ENCODE results near the gene TPST2.
A peak's percentile ranks its signal among the peaks of the same experiment; 100 is the strongest.

Gene TPST2

GRCh38 chr22:26512149-26512793, 77.7 kb downstream of the TPST2 start, which contains the start of gene TFIP11:
Gene TFIP11 (minus strand): TSS chr22:26512473. CDS start chr22:26510272, 2,201 bp downstream.
- no peak for TF ChIP-seq CTCF (IDR thresholded peaks at IDR 0.05; ENCODE audit: insufficient read depth, low read depth, low read length, missing control alignments)
- DNase-seq (ENCODE audit: low read depth): peak; percentile 93

GRCh38 chr22:26508148-26508547, 81.8 kb downstream of the TPST2 start:
- DNase-seq (ENCODE audit: low read depth): no peak
- no peak for TF ChIP-seq CTCF (IDR thresholded peaks at IDR 0.05; ENCODE audit: insufficient read depth, low read depth, low read length, missing control alignments)
- H3K4me3 ChIP-seq (ENCODE audit: low read depth, low read length): no peak overlapping the region

More at GRCh38 chr22:26512149-26512793, 77.7 kb downstream of the TPST2 start, which contains the start of gene TFIP11:
- peak within 1 kb of the TSS; percentile 74 for H3K4me3 ChIP-seq (ENCODE audit: low read depth, low read length)

- DNase-seq (ENCODE audit: low read depth): no peak
- H3K4me3 ChIP-seq (ENCODE audit: low read depth, low read length): no peak overlapping the region
- no peak for TF ChIP-seq CTCF (IDR thresholded peaks at IDR 0.05; ENCODE audit: insufficient read depth, low read depth, low read length, missing control alignments)
These were observed 86.2 kb downstream of the TPST2 start for GRCh38 chr22:26503758-26504157.

GRCh38 chr22:26502688-26503561, 87.0 kb downstream of the TPST2 start:
- TF ChIP-seq CTCF (IDR thresholded peaks at IDR 0.05; ENCODE audit: insufficient read depth, low read depth, low read length, missing control alignments): peak; percentile 56
- peak; percentile 79 for DNase-seq (ENCODE audit: low read depth)
- H3K4me3 ChIP-seq (ENCODE audit: low read depth, low read length): no peak overlapping the region

- no peak for DNase-seq (ENCODE audit: low read depth)
- no peak for TF ChIP-seq CTCF (IDR thresholded peaks at IDR 0.05; ENCODE audit: insufficient read depth, low read depth, low read length, missing control alignments)
- no peak overlapping the region for H3K4me3 ChIP-seq (ENCODE audit: low read depth, low read length)
These were observed 87.9 kb downstream of the TPST2 start for GRCh38 chr22:26501996-26502395.

GRCh38 chr22:26499188-26499703, 90.7 kb downstream of the TPST2 start:
- no peak overlapping the region for H3K4me3 ChIP-seq (ENCODE audit: low read depth, low read length)
- DNase-seq (ENCODE audit: low read depth): no peak
- TF ChIP-seq CTCF (IDR thresholded peaks at IDR 0.05; ENCODE audit: insufficient read depth, low read depth, low read length, missing control alignments): no peak

Measured in GM12865 (cell line).